Prostate gland (tissue), 2 donors: ENCODE data around the gene PPP2R5D. TPM values are rescaled to one million over a fixed set of nuclear protein-coding genes. Genes with fewer than 3 reads are reported as not detected.
A peak's percentile ranks its signal among the peaks of the same experiment; 100 is the strongest.

Source experiments
- DNase-seq: peaks from one replicate; pipeline ENCODE4 v3.0.0-alpha.2; 2019; ENCODE audit warnings: low spot score
- H3K27ac ChIP-seq, 2 donors: fragments of 200-600 bp; sonication (generic); 2 replicates each; pipeline ENCODE4 v1.5.1; 2017 to 2019
- H3K27me3 ChIP-seq: fragments of 200-600 bp; sonication (generic); replicated peaks from 2 replicates; pipeline ENCODE4 v1.5.1; 2019; ENCODE audit not compliant: insufficient read depth
- H3K36me3 ChIP-seq, 2 donors: fragments of 200-600 bp; sonication (generic); 1 replicate in 1 of 2; 2 replicates in 1 of 2; pipeline versions ENCODE4 v1.5.1 to v1.8.1; 2017 to 2019
- H3K4me1 ChIP-seq: fragments of 200-600 bp; sonication (generic); replicated peaks from 2 replicates; pipeline ENCODE4 v1.5.1; 2019
- H3K4me3 ChIP-seq, 2 donors: fragments of 200-600 bp; sonication (generic); 2 replicates each; pipeline ENCODE4 v1.5.1; 2017 to 2019
- H3K9me3 ChIP-seq: fragments of 200-600 bp; sonication (generic); 2 replicates; pipeline ENCODE4 v1.5.1; 2017
- CTCF ChIP-seq, 4 experiments: fragments of 200-600 bp in 2 of 4; fragments of 450-650 bp in 2 of 4; sonication (generic) in 2 of 4; IDR thresholded peaks; 1 replicate in 3 of 4; 2 replicates in 1 of 4; pipeline ENCODE4 v1.5.1; 2016 to 2019; ENCODE audit warnings: antibody characterized with exemption in 4 of 4, mild to moderate bottlenecking in 2 of 4, moderate library complexity in 2 of 4
- POLR2A ChIP-seq: fragments of 450-650 bp; IDR thresholded peaks from one replicate; pipeline ENCODE4 v1.6.1; 2016; ENCODE audit warnings: antibody characterized with exemption, mild to moderate bottlenecking
- POLR2AphosphoS5 ChIP-seq: sonication (generic); formaldehyde crosslinking; IDR thresholded peaks from one replicate; pipeline ENCODE4 v1.6.1; 2017; ENCODE audit warnings: antibody characterized with exemption
- WGBS: methylation state at CpG from one replicate; pipeline ENCODE4 v1.1.5; 2018; 5-methylcytosine and 5-hydroxymethylcytosine counted together
- intact Hi-C: fragments of 100-400 bp; cut with DNase I; formaldehyde crosslinking; loops from one replicate; pipeline ENCODE4 v1.14.2; 2022
- total RNA-seq, 2 donors: library from RNA; depleted of rRNA; stranded (reverse); fragments of >200 nt; gene quantifications; one replicate each; pipeline ENCODE4 v1.1.0, GENCODE V29; 2016

PPP2R5D gene
- total RNA-seq, 2 donors from 2014 or later = 55.1 to 95.9 TPM

DNA sequence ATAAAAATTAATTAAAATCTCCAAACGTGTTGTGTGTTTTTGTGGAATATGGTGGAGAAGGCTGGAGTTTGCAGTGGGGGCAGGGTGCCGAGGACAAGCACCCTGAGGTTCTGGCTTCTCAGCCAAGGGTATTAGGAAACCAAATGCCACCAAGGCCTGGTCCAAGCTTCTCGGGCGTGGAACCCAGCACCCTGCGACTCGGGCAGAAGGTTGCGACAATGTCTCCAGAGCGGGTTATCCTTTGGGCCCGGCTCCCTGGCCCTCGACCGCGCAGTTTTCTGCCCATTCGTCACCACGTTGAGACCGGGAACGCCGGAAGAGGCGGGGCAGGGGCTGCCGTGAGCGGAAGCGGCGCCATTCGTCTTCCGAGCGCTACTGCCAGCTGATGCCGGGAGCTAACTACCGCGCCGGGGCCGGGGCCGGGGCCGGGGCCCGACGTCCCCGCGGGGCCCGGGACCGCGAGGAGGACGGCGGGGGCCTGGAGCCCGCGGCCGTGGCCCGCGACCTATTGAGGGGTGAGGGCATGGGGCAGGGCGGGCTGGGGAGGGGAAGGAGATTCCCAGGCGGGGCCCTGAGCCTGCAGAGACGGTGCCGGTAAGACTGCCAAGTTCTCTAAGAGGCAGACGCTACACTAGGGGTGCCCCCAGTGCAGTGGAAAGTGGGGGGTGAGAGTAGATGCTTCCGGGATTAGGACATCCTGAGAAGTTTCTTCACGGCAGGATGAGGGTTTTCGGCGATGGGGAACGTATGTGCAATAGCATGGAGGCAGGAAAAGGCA is 37.1 kb downstream of the PPP2R5D start, which contains the start of gene RRP36:
Gene RRP36 (plus strand): TSS at position 354 of the 778 bp plus-strand sequence. CDS start 32 bp downstream, at position 386.
- Histone ChIP-seq H3K36me3 (peaks cover 2 to 28% of the 10 kb centered on the region in 2 donors), H3K4me3 (peak within 1 kb of the TSS; percentile 85 to 88), H3K27me3 (no peaks in the 10 kb centered on the region), H3K27ac (peak within 1 kb of the TSS; percentile 83 to 84), H3K4me1 (peaks cover 1% of the 10 kb centered on the region), H3K9me3 (no peaks in the 10 kb centered on the region)
- DNase-seq = peak; percentile 65
- TF ChIP-seq POLR2A (no peak), CTCF (IDR thresholded peaks at IDR 0.05) (no peak), POLR2AphosphoS5 (peak; percentile 73)
- intact Hi-C loops = no loop called here
- 2% methylated on average over 46 of the region's 56 CpGs for WGBS

GRCh38 chr6:43024436-43024835 is 40.1 kb downstream of the PPP2R5D start:
- no peaks in the 10 kb centered on the region for H3K9me3 ChIP-seq
- no peak for TF ChIP-seq POLR2AphosphoS5
- TF ChIP-seq CTCF (IDR thresholded peaks at IDR 0.05) = no peak
- no peak for TF ChIP-seq POLR2A
- no peak overlapping the region for H3K4me3 ChIP-seq
- DNase-seq = no peak
- no peak overlapping the region for H3K27ac ChIP-seq
- H3K4me1 ChIP-seq = no peaks in the 10 kb centered on the region
- intact Hi-C loops = no loop called here
- peaks cover 7 to 42% of the 10 kb centered on the region in 2 donors for H3K36me3 ChIP-seq
- H3K27me3 ChIP-seq = no peaks in the 10 kb centered on the region
- 57% methylated on average over 2 of the region's 2 CpGs for WGBS

GRCh38 chr6:43026365-43026764 is 42.0 kb downstream of the PPP2R5D start:
- Histone ChIP-seq H3K4me1 (no peaks in the 10 kb centered on the region), H3K9me3 (no peaks in the 10 kb centered on the region), H3K4me3 (no peak overlapping the region), H3K27me3 (no peaks in the 10 kb centered on the region), H3K27ac (no peak overlapping the region), H3K36me3 (peaks cover 7 to 48% of the 10 kb centered on the region in 2 donors)
- DNase-seq = no peak
- intact Hi-C loops = no loop called here
- 95% methylated on average over 5 of the region's 5 CpGs for WGBS
- TF ChIP-seq POLR2AphosphoS5 (no peak), CTCF (IDR thresholded peaks at IDR 0.05) (no peak), POLR2A (no peak)

DNA sequence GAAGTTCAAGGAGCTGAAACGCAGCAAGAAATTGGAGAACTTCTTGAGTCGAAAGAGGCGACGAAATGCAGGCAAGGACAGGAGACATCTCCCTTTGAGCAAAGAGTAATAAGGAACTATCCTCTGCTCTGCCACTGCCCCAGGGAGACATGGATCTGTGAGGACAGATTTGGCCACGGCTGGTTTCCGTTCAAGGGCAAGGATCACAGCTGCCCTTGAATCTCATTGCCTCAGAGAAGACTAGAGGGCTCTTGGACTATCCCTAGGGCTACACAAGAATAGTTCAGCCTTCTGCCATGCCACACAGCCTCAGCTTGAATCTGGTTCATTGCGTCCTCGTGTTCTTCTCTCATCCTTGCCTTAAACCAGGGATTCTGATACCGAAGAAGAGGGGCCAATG is 44.8 kb downstream of the PPP2R5D start:
- H3K36me3 ChIP-seq = peaks cover 7 to 48% of the 10 kb centered on the region in 2 donors

DNA sequence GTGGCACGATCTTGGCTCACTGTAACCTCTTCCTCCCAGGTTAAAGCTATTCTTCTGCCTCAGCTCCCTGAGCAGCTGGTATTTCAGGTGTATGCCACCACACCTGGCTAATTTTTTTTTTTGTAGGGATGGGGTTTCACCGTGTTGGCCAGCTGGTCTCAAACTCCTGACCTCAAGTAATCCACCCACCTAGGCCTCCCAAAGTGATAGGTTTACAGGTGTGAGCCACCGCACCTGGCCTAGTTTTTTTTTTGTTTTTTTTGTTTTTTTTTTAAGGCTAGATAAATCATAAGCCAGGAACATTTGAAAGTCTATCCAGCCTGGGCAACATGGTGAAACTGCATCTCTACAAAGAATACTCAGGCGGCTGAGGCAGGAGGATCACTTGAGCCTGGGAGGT is 48.0 kb downstream of the PPP2R5D start:
- no peak for DNase-seq
- Histone ChIP-seq H3K4me1 (no peaks in the 10 kb centered on the region), H3K27ac (no peak overlapping the region), H3K4me3 (no peak overlapping the region), H3K36me3 (peaks cover 7 to 27% of the 10 kb centered on the region in 2 donors), H3K27me3 (no peaks in the 10 kb centered on the region), H3K9me3 (no peaks in the 10 kb centered on the region)
- WGBS = 86% methylated on average over 4 of the region's 4 CpGs
- intact Hi-C loops = no loop called here
- TF ChIP-seq POLR2AphosphoS5 (no peak), POLR2A (no peak), CTCF (IDR thresholded peaks at IDR 0.05) (no peak)

More for the DNA sequence above, 44.8 kb downstream of the PPP2R5D start:
- DNase-seq = no peak
- Histone ChIP-seq H3K27me3 (no peaks in the 10 kb centered on the region), H3K4me3 (no peak overlapping the region), H3K27ac (no peak overlapping the region), H3K4me1 (no peaks in the 10 kb centered on the region), H3K9me3 (no peaks in the 10 kb centered on the region)
- intact Hi-C loops = no loop called here
- no peak for TF ChIP-seq POLR2A
- 87% methylated on average over 9 of the region's 9 CpGs for WGBS
